ENCODE data around the gene SDK2. TPM values are rescaled to one million over a fixed set of nuclear protein-coding genes. Genes with fewer than 3 reads are reported as not detected.

The SDK2 gene
- total and polyA plus RNA-seq, 2 of the 8 experiments (the other 6 are each of a cell fraction or from before 2014, with no cell fraction given): 3.9 to 4.1 TPM

DNA sequence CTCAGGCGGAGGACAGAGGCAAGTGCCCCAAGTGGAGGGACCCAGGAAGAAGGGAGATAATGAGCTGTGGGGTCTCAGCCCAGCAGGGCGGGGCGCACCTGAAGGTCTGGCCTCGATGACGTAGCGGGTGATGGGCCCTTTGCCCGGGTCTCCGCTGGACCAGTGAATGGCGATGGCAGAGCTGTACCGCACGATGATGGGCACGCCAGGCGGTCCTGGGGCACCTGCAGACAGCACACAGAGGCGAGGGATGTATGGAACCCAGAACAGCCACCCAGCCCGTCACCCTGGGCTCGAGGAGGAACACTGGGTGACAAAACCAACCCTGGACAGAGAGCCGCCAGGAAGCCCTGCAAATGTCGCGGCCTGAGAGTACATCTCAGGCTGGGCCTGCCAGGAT lies 286.3 kb downstream of the SDK2 start:
- no peak overlapping the region for H3K9ac ChIP-seq (replicated peaks in 1 of 4; ENCODE audit: extremely low read depth in 1 of 4, low read depth in 3 of 4, low read length in 3 of 4)
- POLR2A ChIA-PET (ENCODE audit: partially characterized antibody): interaction anchor here (1.3 to 1.8 kb wide), 3 partner anchors 16 to 102 kb away, joined by 3 to 7 read pairs (median 5); partner anchors contain the start of gene CDC42EP4
- H3K23ac ChIP-seq (ENCODE audit: insufficient read length): no peak overlapping the region
- TF ChIP-seq POU5F1 (IDR thresholded peaks at IDR 0.05; ENCODE audit: low read depth, low read length): no peak
- TF ChIP-seq PHF8 (conservative IDR thresholded peaks at IDR 0.05; ENCODE audit: low read depth, low read length): no peak
- no peak for TF ChIP-seq RNF2 (IDR thresholded peaks at IDR 0.05; ENCODE audit: borderline replicate concordance, low read depth, low read length, missing control alignments, poor library complexity, severe bottlenecking)
- TF ChIP-seq, protein P1, sequence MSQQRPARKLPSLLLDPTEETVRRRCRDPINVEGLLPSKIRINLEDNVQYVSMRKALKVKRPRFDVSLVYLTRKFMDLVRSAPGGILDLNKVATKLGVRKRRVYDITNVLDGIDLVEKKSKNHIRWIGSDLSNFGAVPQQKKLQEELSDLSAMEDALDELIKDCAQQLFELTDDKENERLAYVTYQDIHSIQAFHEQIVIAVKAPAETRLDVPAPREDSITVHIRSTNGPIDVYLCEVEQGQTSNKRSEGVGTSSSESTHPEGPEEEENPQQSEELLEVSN (IDR thresholded peaks at IDR 0.05): no peak
- no peak for TF ChIP-seq RXRA (IDR thresholded peaks at IDR 0.05; ENCODE audit: insufficient read depth, low read depth, low read length)
- TF ChIP-seq CBX5 (IDR thresholded peaks at IDR 0.05; ENCODE audit: low read depth, low read length): no peak
- no peak for TF ChIP-seq EGR1 (IDR thresholded peaks at IDR 0.05; ENCODE audit: borderline replicate concordance, low read depth, low read length)
- TF ChIP-seq KDM1A (IDR thresholded peaks at IDR 0.05; ENCODE audit: borderline replicate concordance, low read length): no peak
- TF ChIP-seq SP1 (IDR thresholded peaks at IDR 0.05; ENCODE audit: low read depth, low read length): no peak
- TF ChIP-seq SAP30 (IDR thresholded peaks at IDR 0.05; ENCODE audit: insufficient read depth, insufficient replicate concordance, low read length): no peak
- TF ChIP-seq CREB1 (IDR thresholded peaks at IDR 0.05): no peak
- no peak for TF ChIP-seq SUZ12 (IDR thresholded peaks at IDR 0.05; ENCODE audit: low read length)
- no peak for TF ChIP-seq EZH2 (IDR thresholded peaks at IDR 0.05; ENCODE audit: low read depth, low read length, severe bottlenecking)

More for the DNA sequence above, 286.3 kb downstream of the SDK2 start:
- Histone ChIP-seq H3K9me3 (ENCODE audit: insufficient read depth in 2 of 2, low read depth in 1 of 2, low read length in 1 of 2) (no peaks in the 10 kb centered on the region), H4K8ac (ENCODE audit: extremely low read depth, insufficient read depth, low read length) (peak overlapping the region; percentile 8), H3K27me3 (replicated peaks in 1 of 4; ENCODE audit: control insufficient read depth in 3 of 4, extremely low read depth in 1 of 4, insufficient read depth in 3 of 4, low read length in 3 of 4) (no peaks in the 10 kb centered on the region), H3K14ac (ENCODE audit: insufficient read length) (no peak overlapping the region), H2BK5ac (ENCODE audit: low read depth, low read length) (peak overlapping the region; percentile 44; the same call in 1 of the 2 replicates), H3K18ac (ENCODE audit: extremely low read depth, low read length) (peak overlapping the region; percentile 60), H3K79me1 (ENCODE audit: low read depth, low read length) (no peaks in the 10 kb centered on the region), H3K4ac (replicated peaks; ENCODE audit: insufficient read length, low read depth, low read length) (no peak overlapping the region), H3K27ac (ENCODE audit: low read depth, low read length) (no peak overlapping the region), H3K4me1 (replicated peaks in 1 of 4; ENCODE audit: control insufficient read depth in 3 of 4, insufficient read depth in 4 of 4, low read length in 3 of 4) (peaks cover 4 to 26% (median 23%) of the 10 kb centered on the region in 4 experiments), H3K79me2 (ENCODE audit: control insufficient read depth in 1 of 2, insufficient read depth in 2 of 2, low read length in 2 of 2) (no peaks in the 10 kb centered on the region), H4K5ac (ENCODE audit: insufficient read length, low read depth, low read length) (no peak overlapping the region), H3K4me2 (ENCODE audit: insufficient read depth in 1 of 2, low read depth in 2 of 2, low read length in 2 of 2) (no peak overlapping the region), H2BK20ac (ENCODE audit: low read length) (no peak overlapping the region), H4K20me1 (replicated peaks in 1 of 2; ENCODE audit: control insufficient read depth in 1 of 2, insufficient read depth in 2 of 2, low read length in 2 of 2) (no peaks in the 10 kb centered on the region), H3K56ac (replicated peaks; ENCODE audit: insufficient read length, low read depth, low read length) (no peak overlapping the region), H4K91ac (replicated peaks; ENCODE audit: insufficient read length, low read length) (no peak overlapping the region), H3K36me3 (ENCODE audit: control insufficient read depth in 2 of 4, insufficient read depth in 4 of 4, low read length in 3 of 4) (no peaks in the 10 kb centered on the region), H2BK120ac (replicated peaks; ENCODE audit: low read depth, low read length) (no peak overlapping the region), H3K23me2 (ENCODE audit: low read depth, low read length) (peaks cover 2% of the 10 kb centered on the region; the same call in 1 of the 2 replicates), H3K4me3 (ENCODE audit: extremely low read depth in 1 of 4, insufficient read depth in 2 of 4, low read depth in 3 of 4, low read length in 4 of 4) (no peak overlapping the region), H2AK5ac (ENCODE audit: low read depth, low read length) (no peak overlapping the region), H2AFZ (ENCODE audit: low read length) (no peak overlapping the region), H2BK12ac (ENCODE audit: low read depth, low read length) (0 out of 2 replicates have a peak overlapping the region, but pooled peaks have one; percentile 9), H2BK15ac (ENCODE audit: low read length) (no peak overlapping the region; the same call in 1 of the 2 replicates)
- CTCF ChIA-PET (ENCODE audit: partially characterized antibody): interaction anchor here (1.2 to 3.0 kb wide), 6 partner anchors 9 to 101 kb away, joined by 4 to 13 read pairs (median 7); partner anchors contain the start of gene CDC42EP4
- FAIRE-seq (no peak), DNase-seq (ENCODE audit: low read depth in 1 of 2, low spot score in 2 of 2) (no peak)
- 96% methylated on average over 17 of the region's 19 CpGs; no CpG with 5 or more reads in 1 of the 2 experiments for WGBS, 2 experiments (ENCODE audit: extremely low coverage in 1 of 2, insufficient coverage in 1 of 2, insufficient read length in 1 of 2, insufficient replicate concordance in 2 of 2, low coverage in 1 of 2, low lambda C conversion rate in 2 of 2, missing lambda C conversion rate in 1 of 2)
